Endometrium (tissue), 2 donors: ENCODE results near the gene CELF2.

Experiments
- FAIRE-seq: peaks from 2 replicates; lab custom pipeline; 2012; peaks lifted over from hg19 to GRCh38; lab: Jason Lieb, UNC
- donor health status: control.
- donor health status: control.

CELF2 gene

GRCh38 chr10:11134411-11134810, 116.7 kb downstream of the CELF2 start:
- no peak for FAIRE-seq

- FAIRE-seq: no peak
Observed at GRCh38 chr10:11135709-11136108, 118.0 kb downstream of the CELF2 start.

- FAIRE-seq: no peak
Observed at GRCh38 chr10:11138314-11139033, 120.8 kb downstream of the CELF2 start.

GRCh38 chr10:11140963-11141362, 123.3 kb downstream of the CELF2 start:
- no peak for FAIRE-seq

GRCh38 chr10:11141571-11142091, 124.0 kb downstream of the CELF2 start:
- no peak for FAIRE-seq

- FAIRE-seq: no peak
Observed at GRCh38 chr10:11142777-11143176, 125.1 kb downstream of the CELF2 start.

GRCh38 chr10:11143242-11143641, 125.6 kb downstream of the CELF2 start:
- no peak for FAIRE-seq

- no peak for FAIRE-seq
Observed at GRCh38 chr10:11144626-11145494, 127.2 kb downstream of the CELF2 start.

GRCh38 chr10:11145495-11145855, 127.8 kb downstream of the CELF2 start:
- no peak for FAIRE-seq

- peak; percentile 60 for FAIRE-seq
Observed at GRCh38 chr10:11146402-11147171, 128.9 kb downstream of the CELF2 start.

- FAIRE-seq: no peak
Observed at GRCh38 chr10:11147722-11148121, 130.1 kb downstream of the CELF2 start.

GRCh38 chr10:11148142-11149028, 130.7 kb downstream of the CELF2 start:
- FAIRE-seq: no peak

GRCh38 chr10:11149807-11150141, 132.1 kb downstream of the CELF2 start:
- no peak for FAIRE-seq

GRCh38 chr10:11150231-11150731, 132.6 kb downstream of the CELF2 start:
- no peak for FAIRE-seq

- no peak for FAIRE-seq
Observed at GRCh38 chr10:11150879-11151415, 133.3 kb downstream of the CELF2 start.

- no peak for FAIRE-seq
Observed at GRCh38 chr10:11152801-11153200, 135.1 kb downstream of the CELF2 start.

- no peak for FAIRE-seq
Observed at GRCh38 chr10:11153245-11153644, 135.6 kb downstream of the CELF2 start.

- no peak for FAIRE-seq
Observed at GRCh38 chr10:11153766-11154165, 136.1 kb downstream of the CELF2 start.

GRCh38 chr10:11154333-11154732, 136.7 kb downstream of the CELF2 start:
- FAIRE-seq: no peak

GRCh38 chr10:11154849-11155498, 137.3 kb downstream of the CELF2 start:
- no peak for FAIRE-seq

- FAIRE-seq: no peak
Observed at GRCh38 chr10:11156480-11156879, 138.8 kb downstream of the CELF2 start.
